NCI-H187 treated with DMSO at 0.1 percent for 48 hours (cell line): Measurements from ENCODE around the gene SFI1.

Experiments
- DNase-seq: peaks from one replicate; lab custom pipeline; 2025; lab: John Stamatoyannopoulos, UW

SFI1 gene

GRCh38 chr22:31616315-31616980 lies 120.1 kb downstream of the SFI1 start:
- no peak for DNase-seq

DNA sequence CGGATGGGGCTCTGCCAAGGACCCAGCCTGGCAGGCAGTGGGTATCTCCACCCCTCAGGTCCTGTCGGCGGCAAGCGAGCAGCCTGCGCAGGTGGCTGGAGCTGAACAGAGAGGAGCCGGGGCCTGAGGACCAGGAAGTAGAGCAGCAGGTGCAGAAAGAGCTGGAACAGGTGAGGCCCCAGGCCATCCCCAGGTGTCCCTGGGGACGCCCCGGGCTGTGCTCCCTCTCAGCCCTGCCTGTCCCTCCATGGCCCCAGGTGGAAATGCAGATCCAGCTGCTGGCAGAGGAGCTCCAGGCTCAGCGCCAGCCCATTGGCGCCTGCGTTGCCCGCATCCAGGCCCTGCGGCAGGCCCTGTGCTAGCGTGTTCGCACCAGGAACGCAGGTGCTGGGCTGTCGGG lies 121.7 kb downstream of the SFI1 start:
- DNase-seq = peak; percentile 80

- no peak for DNase-seq
Measured at GRCh38 chr22:31618471-31619176, 122.3 kb downstream of the SFI1 start.

DNA sequence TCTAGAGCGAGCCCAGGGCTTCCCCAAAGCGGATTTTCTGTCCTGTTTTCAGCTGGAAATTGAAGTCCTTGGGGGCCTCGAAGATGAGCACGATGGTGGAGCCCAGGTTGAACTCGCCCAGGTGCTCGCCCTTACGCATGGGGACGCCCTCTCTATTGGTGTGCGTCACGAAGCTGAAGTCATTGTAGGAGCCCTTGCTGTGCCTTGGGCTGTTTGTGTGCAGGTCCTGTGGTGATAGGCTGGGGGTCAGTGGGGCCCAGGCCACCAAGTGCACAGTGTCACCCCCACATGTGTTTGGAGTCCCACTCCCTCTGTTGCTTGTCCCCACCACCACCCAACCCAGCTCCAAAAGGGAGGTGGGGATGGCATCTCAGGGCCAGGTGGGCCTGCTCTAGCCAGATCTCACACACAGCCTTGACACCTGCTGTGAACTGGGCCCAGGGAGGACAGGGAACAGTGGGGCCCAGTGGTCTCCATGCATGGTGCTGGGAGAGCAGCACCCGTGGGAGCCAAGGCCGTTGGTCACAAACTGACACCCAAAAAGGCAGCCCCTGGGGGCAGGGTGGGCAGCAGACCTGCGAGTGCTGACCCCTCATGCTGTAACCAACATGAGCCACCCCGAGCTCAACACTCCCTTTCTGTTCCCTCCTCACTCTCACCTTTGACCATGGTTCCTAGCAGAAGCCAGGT lies 123.4 kb downstream of the SFI1 start:
- no peak for DNase-seq

- DNase-seq = no peak
Measured at GRCh38 chr22:31620756-31621480, 124.6 kb downstream of the SFI1 start.

DNA sequence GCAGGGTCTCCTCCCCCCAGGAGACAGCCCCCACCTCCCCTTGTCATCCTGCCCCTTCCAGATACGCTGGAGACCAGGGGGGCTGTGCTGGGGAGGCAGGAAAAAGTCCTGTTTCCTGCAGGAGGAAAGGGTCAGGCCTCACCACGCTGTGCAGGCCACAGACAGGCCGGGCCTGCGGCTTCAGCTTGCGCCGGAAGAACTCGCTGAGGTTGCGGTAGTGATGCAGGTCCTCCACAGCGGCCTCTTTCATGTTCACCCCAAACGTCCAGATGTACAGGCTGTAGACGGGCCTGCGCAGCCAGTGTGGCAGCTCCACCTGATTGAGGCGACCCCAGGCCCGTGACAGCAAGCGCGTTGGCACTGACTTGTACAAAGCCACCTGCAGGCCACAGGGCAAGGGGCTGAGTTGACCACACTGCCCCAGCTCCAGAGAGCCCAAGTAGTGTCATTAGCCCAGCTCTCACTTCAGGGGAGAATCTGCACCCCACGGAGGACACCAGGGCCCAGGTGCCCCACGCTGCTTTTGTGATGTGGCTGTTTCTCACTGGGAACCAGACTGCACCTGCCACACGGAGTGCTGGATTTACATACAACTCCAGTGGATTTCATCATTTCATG lies 125.3 kb downstream of the SFI1 start:
- no peak for DNase-seq

GRCh38 chr22:31622980-31623379 lies 126.6 kb downstream of the SFI1 start:
- no peak for DNase-seq

GRCh38 chr22:31623592-31624304 lies 127.4 kb downstream of the SFI1 start:
- no peak for DNase-seq

GRCh38 chr22:31625257-31625640 lies 128.9 kb downstream of the SFI1 start:
- no peak for DNase-seq

DNA sequence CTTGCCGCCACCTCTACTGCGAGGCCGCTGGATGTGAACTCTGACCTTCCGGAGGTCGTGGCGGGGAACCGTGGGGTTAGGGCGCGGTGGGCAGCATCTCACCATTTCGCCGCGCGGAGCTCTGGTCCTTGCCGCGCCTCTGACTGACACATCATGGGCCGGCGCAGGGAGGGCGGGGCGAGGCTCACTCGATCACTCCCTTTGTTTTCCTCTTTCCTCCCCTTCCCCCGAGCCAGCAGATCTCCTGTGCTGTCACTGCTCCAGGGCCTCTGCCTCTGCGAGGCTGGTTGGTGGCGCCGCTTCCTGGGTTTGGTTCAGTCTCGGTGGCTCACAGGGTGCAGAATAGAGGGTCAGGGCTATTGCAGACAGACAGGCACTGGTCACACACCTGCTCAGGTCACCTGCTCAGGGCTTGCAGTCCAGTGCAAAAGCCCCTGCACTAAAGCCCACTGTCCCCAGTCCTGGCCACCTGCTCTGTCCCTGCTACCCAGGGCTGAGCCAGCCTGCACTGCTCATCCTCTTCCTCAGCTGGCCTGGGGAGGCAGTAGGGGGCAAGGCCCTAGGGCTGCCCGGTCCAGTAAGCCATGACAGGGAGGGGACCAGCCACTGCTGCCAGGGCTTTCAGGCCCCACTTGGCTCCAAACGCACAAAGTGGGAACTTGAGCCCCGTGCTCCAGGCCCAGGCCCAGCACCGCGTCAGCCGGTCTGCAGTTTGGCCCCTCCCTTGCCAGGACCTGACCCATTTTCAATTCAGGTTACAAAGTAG lies 129.5 kb downstream of the SFI1 start:
- no peak for DNase-seq

- DNase-seq = no peak
Measured at GRCh38 chr22:31626427-31627150, 130.3 kb downstream of the SFI1 start.

DNA sequence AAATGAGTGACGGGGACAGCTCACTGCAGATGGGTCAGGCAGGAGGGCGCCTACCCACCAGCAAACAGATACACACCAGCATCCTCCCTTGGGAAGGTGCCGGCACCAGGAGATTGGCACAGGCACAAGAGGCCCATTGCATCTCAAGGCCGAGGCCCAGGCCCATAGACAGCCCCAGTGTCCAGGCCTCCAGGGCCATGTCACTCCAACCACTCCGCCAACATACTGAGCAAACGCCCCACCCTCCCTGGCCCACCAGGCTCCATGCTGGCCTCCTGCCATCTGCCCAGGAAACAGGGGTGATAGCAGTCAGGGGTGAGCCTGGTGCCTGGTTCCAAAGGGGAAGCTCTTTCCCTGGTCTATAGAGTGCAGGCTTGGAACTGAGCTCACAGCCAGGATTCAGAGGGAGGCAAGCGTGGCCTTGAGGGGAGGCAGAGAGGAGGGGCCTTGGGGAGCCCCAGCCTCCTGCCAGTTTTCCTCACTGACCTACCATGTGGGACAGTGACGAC lies 130.9 kb downstream of the SFI1 start:
- DNase-seq = no peak

DNA sequence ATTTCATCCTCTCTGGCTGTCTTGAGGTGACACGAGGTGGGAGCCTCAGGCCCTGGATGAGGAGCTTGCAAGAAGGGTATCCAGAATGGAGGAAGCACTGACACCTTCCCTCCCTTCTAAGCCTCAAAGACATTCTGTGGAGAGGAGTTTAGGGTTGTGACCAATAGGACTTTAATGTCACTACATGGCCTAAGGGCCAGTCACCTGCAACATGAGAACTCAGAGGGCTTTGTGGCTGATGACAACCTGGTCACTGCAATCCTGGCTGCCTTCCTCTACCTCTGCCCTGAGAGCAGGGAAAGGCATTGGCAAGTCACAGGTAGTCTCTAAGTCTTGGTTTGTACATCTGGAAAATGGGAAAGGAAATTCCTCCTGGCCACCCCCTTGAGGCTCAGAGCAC lies 132.0 kb downstream of the SFI1 start:
- DNase-seq = no peak

DNA sequence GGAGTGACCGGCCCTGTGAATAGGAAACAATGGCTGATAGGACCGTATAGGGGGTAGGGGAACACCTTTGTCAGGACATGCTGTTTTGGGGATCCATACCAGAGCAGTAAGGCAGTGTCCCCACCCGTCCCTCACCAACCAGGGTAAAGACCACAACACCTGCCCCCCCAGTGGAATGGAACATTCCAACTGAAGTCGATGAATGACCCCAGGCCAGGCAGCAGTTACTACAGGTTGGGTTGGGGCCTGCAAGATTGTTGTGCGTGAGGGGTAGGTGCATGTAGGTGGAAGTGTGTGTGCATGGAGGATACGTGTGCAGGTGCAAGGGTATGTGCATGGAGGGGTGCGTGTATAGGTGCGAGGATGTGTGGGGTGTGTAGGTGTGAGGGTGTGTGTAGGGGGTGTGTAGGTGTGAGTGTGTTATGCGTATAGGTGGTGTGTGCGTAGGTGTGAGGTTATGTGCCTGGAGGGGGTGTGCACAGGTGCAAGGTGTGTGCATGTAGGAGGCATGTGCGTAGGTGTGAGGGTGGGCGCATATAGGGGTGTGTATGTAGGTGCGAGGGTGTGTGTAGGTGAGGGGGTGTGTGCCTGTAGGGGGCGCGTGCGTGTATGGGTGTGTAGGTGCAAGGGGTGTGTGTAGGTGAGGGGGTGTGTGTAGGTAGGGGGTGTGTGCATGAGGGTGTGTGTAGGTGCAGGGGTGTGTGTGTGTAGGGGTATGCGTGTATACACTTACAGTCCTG lies 132.8 kb downstream of the SFI1 start:
- DNase-seq = no peak

- DNase-seq = no peak
Measured at GRCh38 chr22:31629741-31630184, 133.4 kb downstream of the SFI1 start.

- DNase-seq = no peak
Measured at GRCh38 chr22:31630331-31631329, 134.3 kb downstream of the SFI1 start.

DNA sequence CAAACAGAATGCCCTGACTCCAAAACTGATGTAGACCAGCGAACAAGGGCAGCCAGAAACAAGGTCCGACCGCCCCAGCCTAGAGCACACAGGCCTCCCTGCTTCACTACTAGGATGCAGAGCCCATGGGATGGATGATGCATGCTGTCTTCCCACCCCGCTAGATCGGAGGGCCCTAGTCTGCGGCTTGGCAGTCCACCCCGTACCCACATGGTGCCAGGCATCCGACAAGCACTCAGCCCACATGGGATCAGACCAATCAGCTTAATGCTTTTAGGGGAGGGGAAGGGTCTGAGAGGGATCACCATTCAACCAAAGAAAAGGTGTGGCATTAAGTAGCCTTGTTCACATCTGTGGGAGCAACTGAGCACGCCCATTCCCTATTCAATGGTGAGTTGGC lies 135.1 kb downstream of the SFI1 start:
- DNase-seq = no peak
